GM12878 (cell line): ENCODE measurements around the gene SYT1. TPM values are rescaled to one million over a fixed set of nuclear protein-coding genes. Genes with fewer than 3 reads are reported as not detected.

ENCODE experiments used
- ATAC-seq: fragments of 200-7000 bp; cut with Tn5 transposase; 3 replicates; pipeline ENCODE4 v1.9.1; 2020; ENCODE audit warnings: mild to moderate bottlenecking, moderate library complexity
- BruUV-seq: library from RNA; stranded (reverse); fragments of 400-500 nt; replicated peaks from 2 replicates; lab custom pipeline; 2021; lab: Mats Ljungman, UMichigan
- CTCF ChIA-PET: fragments of 300-600 bp; sonication (Branson Sonifier 250); formaldehyde crosslinking; extraction: SDS; loops from one replicate; lab custom pipeline; 2021; ENCODE audit warnings: inconsistent platforms; lab: Yijun Ruan, JAX
- POLR2A ChIA-PET: fragments of 350-600 bp; formaldehyde crosslinking; extraction: SDS; loops from one replicate; lab custom pipeline; 2021; ENCODE audit warnings: inconsistent platforms; lab: Charles Lee
- RAD21 ChIA-PET: fragments of 300-600 bp; sonication (Branson Sonifier 250); formaldehyde crosslinking; loops from one replicate; lab custom pipeline; 2023; ENCODE audit warnings: antibody characterized with exemption; ENCODE audit not compliant: unreplicated experiment; lab: Charles Lee
- SMC1A ChIA-PET: fragments of 300-600 bp; sonication (Branson Sonifier 250); formaldehyde crosslinking; loops from one replicate; lab custom pipeline; 2023; ENCODE audit not compliant: unreplicated experiment, uncharacterized antibody; lab: Charles Lee
- DNase-seq: peaks from one replicate; pipeline ENCODE4 v3.0.0-alpha.2; 2011; ENCODE audit warnings: low read depth, low spot score
- FAIRE-seq: peaks from 3 replicates; lab custom pipeline; 2011; peaks lifted over from hg19 to GRCh38; lab: Jason Lieb, UNC
- H2AFZ ChIP-seq: 2 replicates; pipeline ENCODE4 v1.6.0; 2011; ENCODE audit warnings: low read depth, low read length, control low read depth; ENCODE audit not compliant: control insufficient read depth
- H3K27ac ChIP-seq: 2 replicates; pipeline ENCODE4 v1.5.1; 2011; ENCODE audit warnings: control low read depth; ENCODE audit not compliant: control insufficient read depth, insufficient read depth
- H3K27me3 ChIP-seq, 2 experiments: replicated peaks in 1 of 2; 2 replicates each; pipeline versions ENCODE4 v1.6.0 to v1.6.1; 2011; ENCODE audit warnings: low read length in 1 of 2; ENCODE audit not compliant: control insufficient read depth in 2 of 2, insufficient read depth in 2 of 2
- H3K36me3 ChIP-seq, 2 experiments: 2 replicates each; pipeline ENCODE4 v1.5.1; 2011; ENCODE audit warnings: low read length in 1 of 2; ENCODE audit not compliant: control insufficient read depth in 2 of 2, insufficient read depth in 2 of 2
- H3K4me1 ChIP-seq: 2 replicates; pipeline ENCODE4 v1.6.1; 2011; ENCODE audit warnings: mild to moderate bottlenecking, low read length, moderate library complexity, mixed read lengths; ENCODE audit not compliant: control insufficient read depth, insufficient read depth
- H3K4me2 ChIP-seq: 2 replicates; pipeline ENCODE4 v1.6.0; 2011; ENCODE audit warnings: control low read depth; ENCODE audit not compliant: control insufficient read depth, insufficient read depth
- H3K4me3 ChIP-seq: fragments of 200-600 bp; sonication (generic); 2 replicates; pipeline ENCODE4 v1.5.1; 2016
- H3K79me2 ChIP-seq: 2 replicates; pipeline ENCODE4 v1.6.0; 2011; ENCODE audit warnings: low read length; ENCODE audit not compliant: control insufficient read depth, insufficient read depth
- H3K9ac ChIP-seq: 2 replicates; pipeline ENCODE4 v1.8.0; 2011; ENCODE audit warnings: low read length, control low read depth, mixed read lengths; ENCODE audit not compliant: control insufficient read depth, insufficient read depth
- H3K9me3 ChIP-seq: replicated peaks from 3 replicates; pipeline ENCODE4 v1.5.1; 2011; ENCODE audit warnings: mild to moderate bottlenecking, low read length; ENCODE audit not compliant: control insufficient read depth, insufficient read depth
- H4K20me1 ChIP-seq: 2 replicates; pipeline ENCODE4 v1.6.0; 2011; ENCODE audit not compliant: control insufficient read depth, insufficient read depth
- BHLHE40 ChIP-seq, 2 experiments: fragments of 450-650 bp in 1 of 2; IDR thresholded peaks; 2 replicates each; pipeline ENCODE4 v1.6.1; 2011 to 2017; ENCODE audit warnings: low read depth in 2 of 2, borderline replicate concordance in 1 of 2, improper control_type of control experiment in 1 of 2, low read length in 1 of 2, mild to moderate bottlenecking in 1 of 2
- CHD2 ChIP-seq: IDR thresholded peaks from 2 replicates; pipeline ENCODE4 v1.6.1; 2011; ENCODE audit warnings: low read depth, low read length, improper control_type of control experiment, borderline replicate concordance
- HDAC6 ChIP-seq: fragments of 200-600 bp; sonication (generic); IDR thresholded peaks from one replicate; pipeline ENCODE4 v1.8.0; 2017; ENCODE audit warnings: antibody characterized with exemption; ENCODE audit not compliant: unreplicated experiment
- IRF4 ChIP-seq: IDR thresholded peaks from 2 replicates; pipeline ENCODE4 v1.6.1; 2011; ENCODE audit warnings: low read depth, low read length
- JUNB ChIP-seq: IDR thresholded peaks from 2 replicates; pipeline ENCODE4 v1.6.1; 2016; ENCODE audit warnings: antibody characterized with exemption, mild to moderate bottlenecking
- NRF1 ChIP-seq: conservative IDR thresholded peaks from 2 replicates; pipeline ENCODE4 v1.6.1; 2011; ENCODE audit warnings: mild to moderate bottlenecking, low read depth, low read length, improper control_type of control experiment
- PAX5 ChIP-seq: IDR thresholded peaks from 2 replicates; pipeline ENCODE4 v1.6.1; 2011; ENCODE audit warnings: low read depth, low read length, borderline replicate concordance
- SREBF2 ChIP-seq: IDR thresholded peaks from 2 replicates; pipeline ENCODE4 v1.6.1; 2012; ENCODE audit warnings: mild to moderate bottlenecking, low read length
- TAF1 ChIP-seq: IDR thresholded peaks from 2 replicates; pipeline ENCODE4 v1.6.1; 2011; ENCODE audit warnings: mild to moderate bottlenecking, low read depth, low read length, borderline replicate concordance
- WGBS: methylation state at CpG from one replicate; pipeline ENCODE4 v1.1.6; 2016; ENCODE audit warnings: low lambda C conversion rate; ENCODE audit not compliant: insufficient replicate concordance, insufficient coverage; ENCODE audit errors: missing lambda C conversion rate; 5-methylcytosine and 5-hydroxymethylcytosine counted together
- in situ Hi-C: fragments of 300-500 bp; cut with MboI; formaldehyde crosslinking; loops from 9 replicates; pipeline ENCODE4 v1.14.3; 2018; ENCODE audit warnings: mixed read lengths
- intact Hi-C: fragments of 100-400 bp; cut with micrococcal nuclease; formaldehyde crosslinking; loops from one replicate; pipeline ENCODE4 v1.14.2; 2022; ENCODE audit not compliant: unreplicated experiment
- polyA plus RNA-seq, 11 experiments: library from polyadenylated mRNA; depleted of rRNA in 4 of 11; unstranded in 6 of 11; stranded (reverse) in 5 of 11; fragments of >200 nt; fragmentation: Nextera tagmentation in 4 of 11; fragmentation: Illumina TruSeq in 1 of 11; extraction: Ambion mirVana in 4 of 11; extraction: Trizol in 1 of 11; gene quantifications; 1 replicate in 1 of 11; 2 replicates in 10 of 11; pipeline versions ENCODE4 v1.2.1 to v1.2.3, GENCODE V29; 2011 to 2016; ENCODE audit warnings: inconsistent platforms in 2 of 11, missing spikeins in 2 of 11, low read depth in 1 of 11
- total RNA-seq, 4 experiments: library from RNA; depleted of rRNA in 3 of 4; stranded (reverse); fragments of >200 nt in 3 of 4; fragmentation: Illumina TruSeq in 1 of 4; extraction: Trizol in 1 of 4; gene quantifications; 2 replicates each; pipeline versions ENCODE4 v1.2.1 to v1.2.3, GENCODE V29; 2013 to 2021
- TF ChIP-seq, protein P1 (sequence below): fragments of 450-650 bp; IDR thresholded peaks from 2 replicates; pipeline ENCODE4 v1.6.1; 2017; ENCODE audit warnings: mild to moderate bottlenecking
- TF ChIP-seq, protein P2 (sequence below), 3 experiments: IDR thresholded peaks in 2 of 3; conservative IDR thresholded peaks in 1 of 3; 2 replicates each; pipeline ENCODE4 v1.5.1; 2011; ENCODE audit warnings: low read depth in 3 of 3, low read length in 3 of 3, mild to moderate bottlenecking in 3 of 3, control low read depth in 2 of 3, moderate library complexity in 2 of 3, inconsistent platforms in 1 of 3, mixed read lengths in 1 of 3; ENCODE audit not compliant: control insufficient read depth in 2 of 3, insufficient read depth in 1 of 3; ENCODE audit errors: extremely low read depth in 1 of 3
- TF ChIP-seq, protein P3 (sequence below): IDR thresholded peaks from 2 replicates; pipeline ENCODE4 v1.6.1; 2012; ENCODE audit warnings: low read depth, low read length, improper control_type of control experiment
- TF ChIP-seq, protein P4 (sequence below): fragments of 150-350 bp; IDR thresholded peaks from 2 replicates; pipeline ENCODE4 v1.6.1; 2016; ENCODE audit warnings: low read depth, low read length
- TF ChIP-seq, protein P5 (sequence below): IDR thresholded peaks from 2 replicates; pipeline ENCODE4 v1.6.1; 2012; ENCODE audit warnings: low read length, inconsistent platforms

SYT1 gene
- total and polyA plus RNA-seq, 10 of the 15 experiments (the other 5 are each of a cell fraction or from before 2014, with no cell fraction given), result 0.10 to 0.28 TPM; not detected in 8

DNA sequence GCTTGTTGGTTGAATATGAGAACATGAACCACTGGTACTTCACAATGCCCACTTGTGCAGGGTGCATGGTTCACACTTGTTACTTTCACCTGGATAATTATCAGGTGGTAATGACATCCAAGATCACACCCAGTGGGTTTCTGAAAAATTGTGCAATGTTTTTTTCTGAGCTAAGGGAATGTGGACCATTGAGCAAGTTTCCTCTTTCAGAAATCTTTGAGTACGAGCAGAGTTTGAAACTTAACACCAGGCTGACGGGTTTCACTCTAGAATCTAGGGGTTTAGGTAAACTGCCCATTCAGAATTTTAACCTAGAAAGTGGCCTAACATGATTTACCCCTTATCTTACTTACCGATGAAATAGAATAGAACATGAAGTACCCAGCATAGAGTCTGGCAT is 436.6 kb downstream of the SYT1 start (continued):
- TF ChIP-seq CHD2 (no peak), JUNB (no peak)
- TF ChIP-seq, protein P1, sequence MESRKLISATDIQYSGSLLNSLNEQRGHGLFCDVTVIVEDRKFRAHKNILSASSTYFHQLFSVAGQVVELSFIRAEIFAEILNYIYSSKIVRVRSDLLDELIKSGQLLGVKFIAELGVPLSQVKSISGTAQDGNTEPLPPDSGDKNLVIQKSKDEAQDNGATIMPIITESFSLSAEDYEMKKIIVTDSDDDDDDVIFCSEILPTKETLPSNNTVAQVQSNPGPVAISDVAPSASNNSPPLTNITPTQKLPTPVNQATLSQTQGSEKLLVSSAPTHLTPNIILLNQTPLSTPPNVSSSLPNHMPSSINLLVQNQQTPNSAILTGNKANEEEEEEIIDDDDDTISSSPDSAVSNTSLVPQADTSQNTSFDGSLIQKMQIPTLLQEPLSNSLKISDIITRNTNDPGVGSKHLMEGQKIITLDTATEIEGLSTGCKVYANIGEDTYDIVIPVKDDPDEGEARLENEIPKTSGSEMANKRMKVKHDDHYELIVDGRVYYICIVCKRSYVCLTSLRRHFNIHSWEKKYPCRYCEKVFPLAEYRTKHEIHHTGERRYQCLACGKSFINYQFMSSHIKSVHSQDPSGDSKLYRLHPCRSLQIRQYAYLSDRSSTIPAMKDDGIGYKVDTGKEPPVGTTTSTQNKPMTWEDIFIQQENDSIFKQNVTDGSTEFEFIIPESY, result no peak
- TF ChIP-seq, all 136 proteins: peak for 0

DNA sequence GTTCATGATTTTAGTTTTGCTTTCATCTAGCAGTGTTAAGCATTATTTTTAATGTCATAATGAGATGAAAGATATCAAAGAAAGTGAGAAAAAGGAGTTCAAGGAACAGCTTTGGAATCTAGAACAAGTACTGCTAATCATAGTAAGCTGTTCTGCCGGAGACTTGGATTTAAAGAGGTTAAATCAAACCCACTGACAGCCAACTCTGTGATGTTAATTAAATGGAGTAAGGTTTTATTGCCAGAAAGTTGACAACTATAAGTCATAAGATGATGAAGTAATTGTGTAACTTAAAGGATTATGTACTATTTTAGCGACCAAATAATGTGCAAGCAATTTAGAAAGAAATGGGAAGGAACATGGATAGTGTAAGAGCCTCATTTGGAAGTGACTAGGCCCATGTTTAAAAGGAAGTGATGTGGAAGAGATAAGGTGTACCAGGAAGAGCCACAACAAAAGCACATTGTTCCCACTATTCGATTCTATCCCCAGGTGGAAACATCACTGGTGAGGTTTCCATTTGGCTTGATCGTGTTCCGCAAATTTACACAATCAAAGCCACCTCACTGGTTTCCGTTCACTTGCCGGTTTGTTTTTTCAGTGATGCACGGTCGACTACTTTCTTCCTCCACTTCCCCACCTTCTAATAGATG is 437.7 kb downstream of the SYT1 start:
- ATAC-seq (no peak), FAIRE-seq (no peak), DNase-seq (no peak)
- ChIA-PET RAD21 (no interaction called here), CTCF (no interaction called here), SMC1A (no interaction called here), POLR2A (no interaction called here)
- no peaks in the 10 kb centered on the region for H3K36me3 ChIP-seq
- H3K9me3 ChIP-seq, result no peaks in the 10 kb centered on the region
- intact Hi-C loops, result no loop called here
- H4K20me1 ChIP-seq, result no peaks in the 10 kb centered on the region
- no peaks in the 10 kb centered on the region for H3K4me1 ChIP-seq
- no peak overlapping the region for H3K27ac ChIP-seq
- 43% methylated on average over 9 of the region's 9 CpGs for WGBS
- no TSS peak for BruUV-seq
- no peaks in the 10 kb centered on the region for H3K79me2 ChIP-seq
- H3K4me2 ChIP-seq, result no peak overlapping the region
- H3K4me3 ChIP-seq, result no peak overlapping the region
- in situ Hi-C loops, result no loop called here
- H3K27me3 ChIP-seq, result no peaks in the 10 kb centered on the region
- H2AFZ ChIP-seq, result no peak overlapping the region
- no peak overlapping the region for H3K9ac ChIP-seq
- TF ChIP-seq TAF1 (no peak), SREBF2 (no peak), IRF4 (no peak), NRF1 (no peak), HDAC6 (no peak), BHLHE40 (IDR thresholded peaks at IDR 0.05; ENCODE audit: borderline replicate concordance in 1 of 2, low read depth in 2 of 2, low read length in 1 of 2) (no peak), PAX5 (no peak)
- TF ChIP-seq, protein P2, sequence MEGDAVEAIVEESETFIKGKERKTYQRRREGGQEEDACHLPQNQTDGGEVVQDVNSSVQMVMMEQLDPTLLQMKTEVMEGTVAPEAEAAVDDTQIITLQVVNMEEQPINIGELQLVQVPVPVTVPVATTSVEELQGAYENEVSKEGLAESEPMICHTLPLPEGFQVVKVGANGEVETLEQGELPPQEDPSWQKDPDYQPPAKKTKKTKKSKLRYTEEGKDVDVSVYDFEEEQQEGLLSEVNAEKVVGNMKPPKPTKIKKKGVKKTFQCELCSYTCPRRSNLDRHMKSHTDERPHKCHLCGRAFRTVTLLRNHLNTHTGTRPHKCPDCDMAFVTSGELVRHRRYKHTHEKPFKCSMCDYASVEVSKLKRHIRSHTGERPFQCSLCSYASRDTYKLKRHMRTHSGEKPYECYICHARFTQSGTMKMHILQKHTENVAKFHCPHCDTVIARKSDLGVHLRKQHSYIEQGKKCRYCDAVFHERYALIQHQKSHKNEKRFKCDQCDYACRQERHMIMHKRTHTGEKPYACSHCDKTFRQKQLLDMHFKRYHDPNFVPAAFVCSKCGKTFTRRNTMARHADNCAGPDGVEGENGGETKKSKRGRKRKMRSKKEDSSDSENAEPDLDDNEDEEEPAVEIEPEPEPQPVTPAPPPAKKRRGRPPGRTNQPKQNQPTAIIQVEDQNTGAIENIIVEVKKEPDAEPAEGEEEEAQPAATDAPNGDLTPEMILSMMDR (IDR thresholded peaks at IDR 0.05 in 2 of 3, conservative IDR thresholded peaks at IDR 0.05 in 1 of 3; ENCODE audit: control insufficient read depth in 2 of 3, extremely low read depth in 1 of 3, insufficient read depth in 1 of 3, low read depth in 3 of 3, low read length in 3 of 3), result no peak
- TF ChIP-seq, protein P3, sequence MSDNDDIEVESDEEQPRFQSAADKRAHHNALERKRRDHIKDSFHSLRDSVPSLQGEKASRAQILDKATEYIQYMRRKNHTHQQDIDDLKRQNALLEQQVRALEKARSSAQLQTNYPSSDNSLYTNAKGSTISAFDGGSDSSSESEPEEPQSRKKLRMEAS, result no peak
- TF ChIP-seq, protein P4, sequence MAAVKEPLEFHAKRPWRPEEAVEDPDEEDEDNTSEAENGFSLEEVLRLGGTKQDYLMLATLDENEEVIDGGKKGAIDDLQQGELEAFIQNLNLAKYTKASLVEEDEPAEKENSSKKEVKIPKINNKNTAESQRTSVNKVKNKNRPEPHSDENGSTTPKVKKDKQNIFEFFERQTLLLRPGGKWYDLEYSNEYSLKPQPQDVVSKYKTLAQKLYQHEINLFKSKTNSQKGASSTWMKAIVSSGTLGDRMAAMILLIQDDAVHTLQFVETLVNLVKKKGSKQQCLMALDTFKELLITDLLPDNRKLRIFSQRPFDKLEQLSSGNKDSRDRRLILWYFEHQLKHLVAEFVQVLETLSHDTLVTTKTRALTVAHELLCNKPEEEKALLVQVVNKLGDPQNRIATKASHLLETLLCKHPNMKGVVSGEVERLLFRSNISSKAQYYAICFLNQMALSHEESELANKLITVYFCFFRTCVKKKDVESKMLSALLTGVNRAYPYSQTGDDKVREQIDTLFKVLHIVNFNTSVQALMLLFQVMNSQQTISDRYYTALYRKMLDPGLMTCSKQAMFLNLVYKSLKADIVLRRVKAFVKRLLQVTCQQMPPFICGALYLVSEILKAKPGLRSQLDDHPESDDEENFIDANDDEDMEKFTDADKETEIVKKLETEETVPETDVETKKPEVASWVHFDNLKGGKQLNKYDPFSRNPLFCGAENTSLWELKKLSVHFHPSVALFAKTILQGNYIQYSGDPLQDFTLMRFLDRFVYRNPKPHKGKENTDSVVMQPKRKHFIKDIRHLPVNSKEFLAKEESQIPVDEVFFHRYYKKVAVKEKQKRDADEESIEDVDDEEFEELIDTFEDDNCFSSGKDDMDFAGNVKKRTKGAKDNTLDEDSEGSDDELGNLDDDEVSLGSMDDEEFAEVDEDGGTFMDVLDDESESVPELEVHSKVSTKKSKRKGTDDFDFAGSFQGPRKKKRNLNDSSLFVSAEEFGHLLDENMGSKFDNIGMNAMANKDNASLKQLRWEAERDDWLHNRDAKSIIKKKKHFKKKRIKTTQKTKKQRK, result no peak
- TF ChIP-seq, protein P5, sequence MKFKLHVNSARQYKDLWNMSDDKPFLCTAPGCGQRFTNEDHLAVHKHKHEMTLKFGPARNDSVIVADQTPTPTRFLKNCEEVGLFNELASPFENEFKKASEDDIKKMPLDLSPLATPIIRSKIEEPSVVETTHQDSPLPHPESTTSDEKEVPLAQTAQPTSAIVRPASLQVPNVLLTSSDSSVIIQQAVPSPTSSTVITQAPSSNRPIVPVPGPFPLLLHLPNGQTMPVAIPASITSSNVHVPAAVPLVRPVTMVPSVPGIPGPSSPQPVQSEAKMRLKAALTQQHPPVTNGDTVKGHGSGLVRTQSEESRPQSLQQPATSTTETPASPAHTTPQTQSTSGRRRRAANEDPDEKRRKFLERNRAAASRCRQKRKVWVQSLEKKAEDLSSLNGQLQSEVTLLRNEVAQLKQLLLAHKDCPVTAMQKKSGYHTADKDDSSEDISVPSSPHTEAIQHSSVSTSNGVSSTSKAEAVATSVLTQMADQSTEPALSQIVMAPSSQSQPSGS, result no peak
